ENCODE data around the gene OXLD1. TPM values are rescaled to one million over a fixed set of nuclear protein-coding genes. Genes with fewer than 3 reads are reported as not detected.

Gene OXLD1
- total RNA-seq, 4 donors from 2014 or later = 15.5 to 32.2 (median 22.2) TPM

DNA sequence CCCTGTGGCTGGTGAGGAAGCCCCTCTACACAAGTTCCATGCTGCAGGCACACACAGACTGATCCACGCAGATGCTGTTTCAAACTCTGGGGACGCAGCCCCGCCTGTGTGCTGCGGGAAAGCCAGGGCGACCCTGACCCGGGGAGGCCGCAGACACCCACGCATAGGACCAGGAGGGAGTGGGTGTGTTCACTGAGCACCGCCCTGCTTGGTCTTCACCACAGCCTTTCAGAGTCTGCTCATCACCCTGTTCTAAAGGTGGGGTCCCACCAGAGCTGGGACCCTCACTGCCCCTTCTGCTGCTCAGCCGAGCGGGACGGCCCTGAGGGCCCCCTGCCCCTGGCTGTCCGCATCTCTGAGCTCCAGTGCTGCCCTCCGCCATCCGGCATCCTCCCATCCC is 21.9 kb downstream of the OXLD1 start:
- intact Hi-C loops (cut with DNase I; ENCODE audit: low total_unique reads) (no loop called here), in situ Hi-C loops (cut with MboI; ENCODE audit: low sequenced_read_pairs in 4 of 4) (no loop called here)
- no peaks in the 10 kb centered on the region for H3K9me3 ChIP-seq
- no peaks in the 10 kb centered on the region for H3K4me1 ChIP-seq
- DNase-seq (no peak), ATAC-seq (no peak)
- H3K36me3 ChIP-seq = no peaks in the 10 kb centered on the region
- H3K4me3 ChIP-seq = no peak overlapping the region
- peaks cover 13 to 21% (median 20%) of the 10 kb centered on the region in 3 donors for H3K27me3 ChIP-seq
- TF ChIP-seq POLR2A (IDR thresholded peaks at IDR 0.05) = no peak
- TF ChIP-seq, protein P1, sequence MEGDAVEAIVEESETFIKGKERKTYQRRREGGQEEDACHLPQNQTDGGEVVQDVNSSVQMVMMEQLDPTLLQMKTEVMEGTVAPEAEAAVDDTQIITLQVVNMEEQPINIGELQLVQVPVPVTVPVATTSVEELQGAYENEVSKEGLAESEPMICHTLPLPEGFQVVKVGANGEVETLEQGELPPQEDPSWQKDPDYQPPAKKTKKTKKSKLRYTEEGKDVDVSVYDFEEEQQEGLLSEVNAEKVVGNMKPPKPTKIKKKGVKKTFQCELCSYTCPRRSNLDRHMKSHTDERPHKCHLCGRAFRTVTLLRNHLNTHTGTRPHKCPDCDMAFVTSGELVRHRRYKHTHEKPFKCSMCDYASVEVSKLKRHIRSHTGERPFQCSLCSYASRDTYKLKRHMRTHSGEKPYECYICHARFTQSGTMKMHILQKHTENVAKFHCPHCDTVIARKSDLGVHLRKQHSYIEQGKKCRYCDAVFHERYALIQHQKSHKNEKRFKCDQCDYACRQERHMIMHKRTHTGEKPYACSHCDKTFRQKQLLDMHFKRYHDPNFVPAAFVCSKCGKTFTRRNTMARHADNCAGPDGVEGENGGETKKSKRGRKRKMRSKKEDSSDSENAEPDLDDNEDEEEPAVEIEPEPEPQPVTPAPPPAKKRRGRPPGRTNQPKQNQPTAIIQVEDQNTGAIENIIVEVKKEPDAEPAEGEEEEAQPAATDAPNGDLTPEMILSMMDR (IDR thresholded peaks at IDR 0.05 in 4 of 5, conservative IDR thresholded peaks at IDR 0.05 in 1 of 5) = no peak
- H3K27ac ChIP-seq = no peak overlapping the region

DNA sequence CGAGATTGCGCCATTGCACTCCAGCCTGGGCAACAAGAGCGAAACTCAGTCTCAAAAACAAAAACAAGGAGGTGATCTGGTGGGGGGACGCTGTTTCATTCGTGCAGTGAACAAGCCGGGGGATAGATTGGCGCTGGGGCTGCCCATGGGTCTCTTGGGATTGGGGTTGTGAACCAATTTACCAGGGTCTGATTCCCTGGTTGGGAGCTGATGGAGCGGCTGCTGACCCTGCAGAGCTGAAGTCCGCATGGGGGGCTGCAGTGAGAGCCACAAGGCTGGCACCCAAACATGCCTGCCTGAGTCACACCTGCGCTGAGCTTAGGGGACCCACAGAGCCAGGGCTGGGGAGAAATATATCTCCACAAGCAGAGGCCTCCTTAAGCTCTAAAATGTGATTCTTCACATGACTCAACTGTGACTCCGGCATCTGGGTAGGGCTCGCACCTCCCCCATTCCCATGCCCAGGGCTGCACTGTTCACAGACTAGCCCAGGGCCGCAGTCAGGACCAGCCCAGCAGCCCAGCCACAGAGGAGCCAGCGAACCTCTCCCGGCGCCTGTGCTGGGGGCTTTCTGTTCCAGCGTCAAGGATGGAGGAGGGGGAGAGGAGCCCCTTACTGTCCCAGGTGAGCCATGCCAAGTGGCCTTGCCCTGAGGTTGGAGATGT is 24.4 kb downstream of the OXLD1 start:
- Histone ChIP-seq H3K4me3 (no peak overlapping the region), H3K4me1 (no peaks in the 10 kb centered on the region), H3K27ac (no peak overlapping the region), H3K9me3 (no peaks in the 10 kb centered on the region), H3K36me3 (no peaks in the 10 kb centered on the region), H3K27me3 (no peaks in the 10 kb centered on the region)
- TF ChIP-seq POLR2A (IDR thresholded peaks at IDR 0.05) = no peak
- TF ChIP-seq, protein P1 (IDR thresholded peaks at IDR 0.05 in 4 of 5, conservative IDR thresholded peaks at IDR 0.05 in 1 of 5) = no peak
- DNase-seq (no peak), ATAC-seq (no peak)
- in situ Hi-C loops (cut with MboI; ENCODE audit: low sequenced_read_pairs in 4 of 4) = no loop called here
- intact Hi-C loops (cut with DNase I; ENCODE audit: low total_unique reads) = no loop called here

DNA sequence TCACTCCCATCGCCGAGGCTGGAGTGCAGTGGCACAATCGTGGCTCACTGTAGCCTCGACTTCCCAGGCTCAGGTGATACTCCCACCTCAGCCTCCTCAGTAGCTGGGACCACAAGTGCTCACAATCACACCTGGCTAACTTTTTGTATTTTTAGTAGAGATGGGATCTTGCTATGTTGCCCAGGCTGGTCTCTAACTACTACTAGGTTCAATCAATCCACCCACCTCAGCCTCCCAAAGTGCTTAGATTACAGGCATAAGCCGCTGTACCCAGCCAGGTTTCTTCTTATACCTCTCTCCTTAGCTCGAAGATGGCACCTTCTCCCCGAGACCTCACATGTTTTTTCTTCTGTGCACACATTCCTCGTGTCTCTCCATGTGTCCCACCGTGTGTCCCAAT is 26.4 kb downstream of the OXLD1 start:
- DNase-seq = no peak
- in situ Hi-C loops (cut with MboI; ENCODE audit: low sequenced_read_pairs in 4 of 4) = no loop called here

DNA sequence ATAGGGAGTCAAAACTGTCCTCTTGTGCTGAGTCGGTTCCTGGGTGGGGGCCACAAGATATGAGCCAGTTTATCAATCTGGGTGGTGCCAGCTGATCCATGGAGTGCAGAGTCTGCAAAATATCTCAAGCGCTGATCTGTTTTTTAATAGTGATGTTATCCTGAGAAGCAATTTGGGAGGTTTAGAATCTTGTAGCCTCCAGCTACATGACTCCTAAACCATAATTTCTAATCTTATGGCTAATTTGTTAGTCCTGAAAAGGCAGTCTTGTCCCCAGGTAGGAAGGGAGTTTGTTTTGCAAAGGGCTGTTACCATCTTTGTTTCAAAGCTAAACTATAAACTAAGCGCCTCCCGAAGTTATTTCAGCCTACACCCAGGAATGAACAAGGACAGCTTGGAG is 27.7 kb downstream of the OXLD1 start:
- in situ Hi-C loops (cut with MboI; ENCODE audit: low sequenced_read_pairs in 4 of 4) = no loop called here
- H3K9me3 ChIP-seq = no peaks in the 10 kb centered on the region
- H3K27ac ChIP-seq = no peak overlapping the region

More for the DNA sequence above, 26.4 kb downstream of the OXLD1 start:
- Histone ChIP-seq H3K36me3 (no peaks in the 10 kb centered on the region), H3K27ac (no peak overlapping the region), H3K4me3 (no peak overlapping the region), H3K9me3 (no peaks in the 10 kb centered on the region), H3K4me1 (peaks cover 10 to 12% of the 10 kb centered on the region in 2 donors), H3K27me3 (no peaks in the 10 kb centered on the region)
- intact Hi-C loops (cut with DNase I; ENCODE audit: low total_unique reads) = no loop called here
- TF ChIP-seq POLR2A (IDR thresholded peaks at IDR 0.05) = no peak
- TF ChIP-seq, protein P1 (IDR thresholded peaks at IDR 0.05 in 4 of 5, conservative IDR thresholded peaks at IDR 0.05 in 1 of 5) = no peak
- no peak for ATAC-seq

More for the DNA sequence above, 27.7 kb downstream of the OXLD1 start:
- no peaks in the 10 kb centered on the region for H3K27me3 ChIP-seq
- intact Hi-C loops (cut with DNase I; ENCODE audit: low total_unique reads) = no loop called here
- no peak overlapping the region for H3K4me3 ChIP-seq
- H3K36me3 ChIP-seq = no peaks in the 10 kb centered on the region
- ATAC-seq (no peak), DNase-seq (no peak)
- TF ChIP-seq POLR2A (IDR thresholded peaks at IDR 0.05) = no peak
- TF ChIP-seq, protein P1 (IDR thresholded peaks at IDR 0.05 in 4 of 5, conservative IDR thresholded peaks at IDR 0.05 in 1 of 5) = no peak
- H3K4me1 ChIP-seq = peaks cover 23% of the 10 kb centered on the region in 2 donors

Data from gastrocnemius medialis (tissue), 4 donors.